Stimulated activated CD8-positive, alpha-beta memory T cell treated with anti-CD3 and anti-CD28 coated beads, Interleukin-12 subunit alpha, Interleukin-12 subunit beta, amount 100 ng/mL, for 4 hours (primary cell): ENCODE results near the gene FGF1.

Experiments used
- DNase-seq: peaks from one replicate; pipeline ENCODE4 v3.0.0-alpha.2; 2020; ENCODE audit warnings: low read depth

The FGF1 gene

DNA sequence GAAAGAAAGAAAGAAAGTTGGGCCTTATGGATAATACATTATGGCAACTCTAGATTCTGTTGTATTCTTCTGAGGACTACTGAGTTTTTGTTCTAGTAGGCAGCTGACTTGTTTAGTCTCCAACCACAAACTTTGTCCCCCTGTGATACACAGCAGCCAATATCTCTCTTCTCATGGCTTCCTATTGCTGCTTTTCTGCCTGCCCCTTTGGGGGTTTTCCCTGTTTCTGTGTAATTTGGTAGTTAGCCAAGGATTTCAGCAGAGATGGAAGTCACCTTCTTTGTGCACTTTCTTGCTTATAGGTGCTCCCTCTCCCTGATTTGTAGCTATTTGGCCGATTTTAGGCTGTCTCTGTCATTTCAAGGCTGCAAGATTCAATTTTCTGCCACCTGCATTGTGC is 109.6 kb downstream of the FGF1 start:
- DNase-seq, result no peak

DNA sequence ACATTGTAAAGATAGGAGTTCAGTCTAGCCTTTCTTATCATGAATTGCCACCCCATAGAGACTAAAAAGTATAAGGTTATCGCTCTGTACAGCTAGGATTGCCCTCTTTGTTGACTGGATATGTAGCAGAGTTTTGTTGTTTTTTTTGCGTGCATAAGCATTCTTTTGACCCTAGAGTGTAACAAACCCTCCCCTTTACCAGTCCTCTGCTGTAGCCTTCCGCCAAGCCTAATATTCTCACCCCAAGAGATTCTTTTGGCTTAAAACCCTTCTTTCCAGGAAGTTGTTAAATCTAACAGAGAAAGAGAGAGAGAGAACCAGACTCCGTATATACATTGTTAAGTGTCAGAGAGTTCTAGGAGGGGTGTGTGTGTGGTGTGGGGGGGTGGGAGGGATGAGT is 113.9 kb downstream of the FGF1 start:
- DNase-seq, result no peak

- DNase-seq, result no peak
Measured at GRCh38 chr5:142571371-142571770, 114.5 kb downstream of the FGF1 start.

- DNase-seq, result no peak
Measured at GRCh38 chr5:142569905-142570304, 116.0 kb downstream of the FGF1 start.

- no peak for DNase-seq
Measured at GRCh38 chr5:142568996-142569335, 116.9 kb downstream of the FGF1 start.

- DNase-seq, result no peak
Measured at GRCh38 chr5:142568283-142568995, 117.5 kb downstream of the FGF1 start.

- no peak for DNase-seq
Measured at GRCh38 chr5:142561486-142562097, 124.3 kb downstream of the FGF1 start.

GRCh38 chr5:142561029-142561428 is 124.9 kb downstream of the FGF1 start:
- no peak for DNase-seq

DNA sequence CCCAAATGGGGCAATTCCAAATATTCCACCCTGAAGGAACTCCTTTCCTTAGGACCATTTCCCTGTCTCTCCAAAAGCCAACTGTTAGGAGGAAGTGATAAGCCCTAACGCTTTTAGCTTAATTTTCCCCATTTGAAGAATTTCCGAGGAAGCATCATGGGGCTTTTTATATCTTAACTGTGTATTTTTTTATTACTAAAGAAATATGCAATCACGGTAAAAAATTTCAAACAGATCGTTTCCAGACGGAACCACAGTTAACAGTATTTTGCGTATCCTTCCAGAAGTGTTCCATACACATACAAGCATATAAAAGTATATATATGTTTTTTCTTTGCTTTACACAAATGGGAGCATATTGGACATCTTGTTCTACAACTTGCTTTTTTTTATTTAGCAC is 133.8 kb downstream of the FGF1 start:
- no peak for DNase-seq

GRCh38 chr5:142551338-142552067 is 134.4 kb downstream of the FGF1 start:
- DNase-seq, result no peak

- DNase-seq, result no peak
Measured at GRCh38 chr5:142550471-142550870, 135.4 kb downstream of the FGF1 start.

DNA sequence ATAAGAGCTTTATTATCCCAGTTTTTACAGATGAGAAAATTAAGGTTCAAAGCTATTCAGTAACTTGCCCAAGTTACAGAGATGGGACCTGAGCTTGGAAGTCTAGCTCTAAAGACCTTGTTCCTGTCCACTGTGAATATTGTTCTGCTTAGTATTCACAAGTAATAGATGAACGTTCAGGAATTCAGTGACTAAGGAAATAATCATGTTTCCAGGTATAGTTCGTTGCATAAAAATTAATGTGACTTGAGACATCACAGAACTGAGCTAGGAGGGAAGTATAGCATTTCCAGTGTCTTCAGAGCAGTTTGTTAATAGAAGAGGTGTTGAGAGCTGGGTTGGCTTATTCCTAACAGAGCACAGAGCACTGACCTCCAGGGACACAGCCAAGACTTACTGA is 136.1 kb downstream of the FGF1 start:
- no peak for DNase-seq

DNA sequence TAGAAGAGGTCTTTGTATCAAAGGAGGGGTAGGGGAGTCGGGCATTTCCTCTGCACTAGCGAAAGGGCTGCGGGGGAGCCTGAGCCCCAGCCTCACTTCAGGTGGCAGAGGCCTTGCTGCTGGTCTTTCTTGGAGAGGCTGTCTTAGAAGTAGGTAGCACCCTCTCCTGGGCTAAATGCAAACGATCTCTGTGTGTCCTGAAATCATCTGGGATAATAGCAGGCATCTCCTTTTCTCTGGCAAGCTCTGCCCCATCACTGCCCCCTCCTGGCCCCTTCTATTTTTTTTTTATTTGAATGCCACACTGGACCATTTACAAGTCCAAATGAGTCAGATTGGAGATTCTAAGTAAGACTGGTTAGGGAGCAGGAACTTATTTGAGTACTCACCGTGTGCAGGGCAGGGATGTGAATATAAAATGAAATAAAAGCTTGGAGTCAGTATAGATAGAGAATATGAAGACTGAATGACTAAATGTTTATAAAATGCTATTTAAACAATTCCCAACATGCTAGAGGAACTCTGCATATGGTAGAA is 137.1 kb downstream of the FGF1 start:
- DNase-seq, result no peak

- no peak for DNase-seq
Measured at GRCh38 chr5:142547445-142548380, 138.2 kb downstream of the FGF1 start.

GRCh38 chr5:142545650-142546322 is 140.1 kb downstream of the FGF1 start:
- no peak for DNase-seq

- DNase-seq, result no peak
Measured at GRCh38 chr5:142544946-142545649, 140.8 kb downstream of the FGF1 start.

DNA sequence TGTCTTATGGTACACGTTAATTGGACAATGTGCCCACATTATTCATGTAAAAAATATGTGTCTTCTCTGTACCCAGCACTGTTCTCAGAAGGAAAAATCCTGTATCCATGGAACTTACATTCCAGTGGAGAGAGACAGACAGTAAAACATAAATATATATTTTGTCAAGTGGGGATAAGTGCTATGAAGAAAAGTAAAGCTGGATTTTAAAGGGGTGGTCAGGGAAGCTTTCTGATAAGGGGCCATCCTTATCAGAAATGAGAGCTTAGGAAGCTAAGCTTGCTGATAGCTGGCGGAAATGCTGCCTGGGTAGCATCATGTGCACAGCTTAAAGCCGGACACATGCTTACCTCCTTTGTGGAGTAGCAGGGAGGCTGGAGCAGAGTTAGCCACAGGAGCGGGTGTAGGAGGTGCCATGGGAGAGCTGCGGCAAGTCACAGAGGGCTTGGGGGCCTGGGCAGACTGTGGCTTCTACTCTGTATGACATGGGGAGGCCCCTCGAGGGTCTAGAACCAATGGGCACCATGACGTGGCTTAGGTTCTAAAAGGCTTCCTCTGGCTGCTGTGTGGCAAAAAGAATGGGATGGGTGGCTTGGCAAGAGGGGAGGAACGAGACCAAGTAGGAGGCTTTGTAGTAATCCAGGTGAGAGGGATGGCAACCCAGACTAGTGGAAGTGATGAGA is 141.7 kb downstream of the FGF1 start:
- no peak for DNase-seq

DNA sequence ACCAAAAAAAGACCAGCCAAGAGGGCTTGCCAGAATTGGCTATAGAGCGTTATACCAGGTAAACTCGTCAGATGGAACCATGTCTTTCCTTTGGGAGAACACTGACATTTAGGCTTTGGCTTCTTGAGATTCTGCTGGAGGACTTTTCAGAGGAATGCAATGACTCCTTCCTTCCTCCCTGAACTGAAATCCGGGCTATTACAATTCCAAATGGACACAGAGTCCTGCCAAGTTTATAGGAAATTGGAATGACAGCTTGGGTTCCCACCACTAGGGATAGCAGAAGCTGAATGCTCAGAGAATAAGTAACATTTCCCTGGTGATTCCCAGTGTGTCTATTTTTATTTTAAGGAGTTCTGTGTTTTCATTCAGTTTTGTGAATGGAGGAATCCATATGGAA is 143.0 kb downstream of the FGF1 start:
- no peak for DNase-seq
